Smooth muscle cell (in vitro differentiated cells): ENCODE results near the gene RXFP1. TPM values are rescaled to one million over a fixed set of nuclear protein-coding genes. Genes with fewer than 3 reads are reported as not detected.

Experiments used
- DNase-seq: peaks from one replicate; lab custom pipeline; 2025; ENCODE audit not compliant: unreplicated experiment; lab: John Stamatoyannopoulos, UW
- H2AFZ ChIP-seq: fragments of 200-600 bp; sonication (generic); 2 replicates; pipeline ENCODE4 v1.6.0; 2016; ENCODE audit warnings: antibody characterized with exemption, low read depth, mild to moderate bottlenecking
- H3F3A ChIP-seq: fragments of 200-600 bp; sonication (generic); 2 replicates; pipeline ENCODE4 v1.6.0; 2017; ENCODE audit warnings: antibody characterized with exemption, low read depth
- H3K27ac ChIP-seq: fragments of 200-600 bp; sonication (generic); 2 replicates; pipeline ENCODE4 v1.5.1; 2016; ENCODE audit warnings: low read depth, mild to moderate bottlenecking
- H3K27me3 ChIP-seq: fragments of 200-600 bp; sonication (generic); 2 replicates; pipeline ENCODE4 v1.6.1; 2016; ENCODE audit warnings: low read depth, mild to moderate bottlenecking
- H3K36me3 ChIP-seq: fragments of 200-600 bp; sonication (generic); 2 replicates; pipeline ENCODE4 v1.5.1; 2016; ENCODE audit warnings: low read depth
- H3K4me1 ChIP-seq: fragments of 200-600 bp; sonication (generic); 2 replicates; pipeline ENCODE4 v1.5.1; 2016; ENCODE audit warnings: low read depth
- H3K4me2 ChIP-seq: fragments of 200-600 bp; sonication (generic); 2 replicates; pipeline ENCODE4 v1.6.0; 2016; ENCODE audit warnings: mild to moderate bottlenecking
- H3K4me3 ChIP-seq: fragments of 200-600 bp; sonication (generic); 2 replicates; pipeline ENCODE4 v1.5.1; 2016; ENCODE audit warnings: mild to moderate bottlenecking
- H3K79me2 ChIP-seq: fragments of 200-600 bp; sonication (generic); 2 replicates; pipeline ENCODE4 v1.6.0; 2016; ENCODE audit warnings: low read depth, mild to moderate bottlenecking
- H3K9ac ChIP-seq: fragments of 200-600 bp; sonication (generic); 2 replicates; pipeline ENCODE4 v1.6.0; 2016; ENCODE audit warnings: low read depth
- H3K9me3 ChIP-seq: fragments of 200-600 bp; sonication (generic); replicated peaks from 2 replicates; pipeline ENCODE4 v1.5.1; 2016; ENCODE audit warnings: low read depth
- H4K20me1 ChIP-seq: fragments of 200-600 bp; sonication (generic); 2 replicates; pipeline ENCODE4 v1.6.0; 2016; ENCODE audit warnings: low read depth
- WGBS: methylation state at CpG from one replicate; pipeline ENCODE4 v1.1.7; 2016; ENCODE audit warnings: low lambda C conversion rate; 5-methylcytosine and 5-hydroxymethylcytosine counted together
- polyA plus RNA-seq: library from polyadenylated mRNA; unstranded; fragments of >200 nt; fragmentation: Nextera tagmentation; extraction: Ambion mirVana; gene quantifications from 2 replicates; pipeline ENCODE4 v1.2.1, GENCODE V29; 2016
- total RNA-seq: library from RNA; depleted of rRNA; stranded (reverse); fragments of >200 nt; gene quantifications from 2 replicates; pipeline ENCODE4 v1.2.3, GENCODE V29; 2014
- TF ChIP-seq, protein P1 (sequence below): fragments of 200-600 bp; sonication (generic); IDR thresholded peaks from 2 replicates; pipeline ENCODE4 v1.5.1; 2017; ENCODE audit warnings: borderline replicate concordance, mild to moderate bottlenecking, antibody characterized with exemption; ENCODE audit not compliant: insufficient read depth, poor library complexity, severe bottlenecking

Gene RXFP1
- total and polyA plus RNA-seq, 2 experiments from 2014 or later: not detected

DNA sequence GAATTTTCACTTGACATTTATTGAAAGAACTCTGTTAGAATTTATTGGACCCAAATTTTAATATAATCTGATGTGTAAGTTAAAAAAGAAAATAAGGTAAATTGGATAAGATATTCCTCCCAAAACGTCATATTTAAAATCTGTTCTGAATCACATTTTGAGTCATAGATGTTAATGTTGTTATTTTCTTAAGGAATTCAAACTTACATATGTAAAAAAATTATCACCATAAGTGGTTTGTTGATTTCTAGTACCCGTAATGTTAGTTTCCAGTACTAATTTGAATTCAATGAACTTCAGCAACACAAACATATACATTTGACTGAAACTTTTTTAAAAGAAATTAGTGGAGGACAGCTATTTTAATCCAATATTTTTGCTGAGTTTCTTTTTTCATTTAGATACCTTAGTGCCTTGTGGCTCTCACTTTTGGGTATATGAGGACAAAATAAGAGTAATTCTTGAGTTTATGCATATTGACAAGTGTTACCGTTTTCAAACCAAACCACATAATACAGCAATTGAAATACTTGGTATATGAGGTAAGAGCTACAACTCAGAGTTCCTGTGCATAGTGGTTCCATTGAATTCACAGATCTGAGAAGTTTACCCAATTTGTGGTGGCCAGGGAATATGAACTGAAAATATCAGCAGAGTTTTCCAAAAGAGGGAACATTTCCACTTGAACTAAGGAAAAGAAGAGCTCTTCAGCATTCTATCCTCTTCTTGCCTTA, 78.2 kb downstream of the RXFP1 start:
- no peaks in the 10 kb centered on the region for H3K27me3 ChIP-seq
- H4K20me1 ChIP-seq: no peaks in the 10 kb centered on the region
- no peak overlapping the region for H3K4me3 ChIP-seq
- TF ChIP-seq, protein P1, sequence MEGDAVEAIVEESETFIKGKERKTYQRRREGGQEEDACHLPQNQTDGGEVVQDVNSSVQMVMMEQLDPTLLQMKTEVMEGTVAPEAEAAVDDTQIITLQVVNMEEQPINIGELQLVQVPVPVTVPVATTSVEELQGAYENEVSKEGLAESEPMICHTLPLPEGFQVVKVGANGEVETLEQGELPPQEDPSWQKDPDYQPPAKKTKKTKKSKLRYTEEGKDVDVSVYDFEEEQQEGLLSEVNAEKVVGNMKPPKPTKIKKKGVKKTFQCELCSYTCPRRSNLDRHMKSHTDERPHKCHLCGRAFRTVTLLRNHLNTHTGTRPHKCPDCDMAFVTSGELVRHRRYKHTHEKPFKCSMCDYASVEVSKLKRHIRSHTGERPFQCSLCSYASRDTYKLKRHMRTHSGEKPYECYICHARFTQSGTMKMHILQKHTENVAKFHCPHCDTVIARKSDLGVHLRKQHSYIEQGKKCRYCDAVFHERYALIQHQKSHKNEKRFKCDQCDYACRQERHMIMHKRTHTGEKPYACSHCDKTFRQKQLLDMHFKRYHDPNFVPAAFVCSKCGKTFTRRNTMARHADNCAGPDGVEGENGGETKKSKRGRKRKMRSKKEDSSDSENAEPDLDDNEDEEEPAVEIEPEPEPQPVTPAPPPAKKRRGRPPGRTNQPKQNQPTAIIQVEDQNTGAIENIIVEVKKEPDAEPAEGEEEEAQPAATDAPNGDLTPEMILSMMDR: no peak
- H3K4me2 ChIP-seq: no peak overlapping the region
- DNase-seq: no peak
- no peak overlapping the region for H3K9ac ChIP-seq
- H2AFZ ChIP-seq: no peak overlapping the region
- H3K79me2 ChIP-seq: no peaks in the 10 kb centered on the region
- no peaks in the 10 kb centered on the region for H3K9me3 ChIP-seq
- no peaks in the 10 kb centered on the region for H3F3A ChIP-seq
- no peak overlapping the region for H3K27ac ChIP-seq
- 82% methylated on average over 3 of the region's 3 CpGs for WGBS
- H3K4me1 ChIP-seq: no peaks in the 10 kb centered on the region
- H3K36me3 ChIP-seq: no peaks in the 10 kb centered on the region

DNA sequence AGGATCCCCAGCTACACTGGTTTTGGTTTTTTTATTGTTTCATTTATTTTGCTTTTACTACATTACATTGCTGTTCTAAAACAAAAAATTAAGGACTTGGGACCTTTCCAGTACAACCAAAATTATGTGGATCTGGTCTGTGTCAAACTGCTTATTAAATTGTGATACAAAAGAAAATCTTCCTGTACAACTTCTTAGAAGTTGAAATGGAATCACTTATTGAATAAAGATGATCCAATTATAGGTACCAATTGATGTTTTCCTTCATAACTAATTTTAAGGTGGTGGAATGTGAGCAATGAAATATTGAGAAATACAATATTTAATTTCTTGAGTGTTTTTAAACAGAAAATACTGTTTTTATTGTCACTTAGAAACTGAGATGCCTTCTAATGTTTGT, 82.7 kb downstream of the RXFP1 start:
- H3K27ac ChIP-seq: no peak overlapping the region
- H3K36me3 ChIP-seq: no peaks in the 10 kb centered on the region
- H3K27me3 ChIP-seq: no peaks in the 10 kb centered on the region
- no peaks in the 10 kb centered on the region for H3K9me3 ChIP-seq
- H4K20me1 ChIP-seq: no peaks in the 10 kb centered on the region
- no peak overlapping the region for H2AFZ ChIP-seq
- H3K4me3 ChIP-seq: no peak overlapping the region
- no peaks in the 10 kb centered on the region for H3K4me1 ChIP-seq
- no peak for DNase-seq
- no peaks in the 10 kb centered on the region for H3K79me2 ChIP-seq
- TF ChIP-seq, protein P1: no peak
- H3F3A ChIP-seq: no peaks in the 10 kb centered on the region
- no peak overlapping the region for H3K4me2 ChIP-seq
- H3K9ac ChIP-seq: no peak overlapping the region

DNA sequence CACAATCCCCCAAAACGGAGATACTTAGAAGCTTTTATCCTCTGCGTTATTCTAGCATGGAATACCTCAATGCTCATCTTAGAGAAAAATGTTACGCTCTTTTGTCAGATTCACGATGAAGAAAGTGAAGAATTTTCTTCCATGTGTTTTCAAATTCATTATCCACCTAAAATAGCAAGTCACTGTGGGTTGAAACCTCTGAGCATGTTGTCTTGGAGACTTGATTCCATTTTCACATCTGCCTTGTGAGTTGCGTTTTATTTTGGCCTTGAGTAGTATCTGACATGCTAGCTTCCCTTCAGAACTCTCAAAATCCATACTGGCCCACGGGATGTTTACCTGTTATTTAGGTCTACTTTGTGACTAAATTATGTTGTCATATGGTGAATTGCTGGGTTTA, 83.7 kb downstream of the RXFP1 start:
- Histone ChIP-seq H3K4me2 (no peak overlapping the region), H3F3A (no peaks in the 10 kb centered on the region), H3K9me3 (no peaks in the 10 kb centered on the region), H3K36me3 (no peaks in the 10 kb centered on the region), H3K27ac (no peak overlapping the region), H2AFZ (no peak overlapping the region), H3K27me3 (no peaks in the 10 kb centered on the region), H3K4me3 (no peak overlapping the region), H3K79me2 (no peaks in the 10 kb centered on the region), H3K9ac (no peak overlapping the region), H3K4me1 (no peaks in the 10 kb centered on the region), H4K20me1 (no peaks in the 10 kb centered on the region)
- DNase-seq: no peak
- WGBS: 77% methylated on average over 6 of the region's 6 CpGs
- TF ChIP-seq, protein P1: no peak

DNA sequence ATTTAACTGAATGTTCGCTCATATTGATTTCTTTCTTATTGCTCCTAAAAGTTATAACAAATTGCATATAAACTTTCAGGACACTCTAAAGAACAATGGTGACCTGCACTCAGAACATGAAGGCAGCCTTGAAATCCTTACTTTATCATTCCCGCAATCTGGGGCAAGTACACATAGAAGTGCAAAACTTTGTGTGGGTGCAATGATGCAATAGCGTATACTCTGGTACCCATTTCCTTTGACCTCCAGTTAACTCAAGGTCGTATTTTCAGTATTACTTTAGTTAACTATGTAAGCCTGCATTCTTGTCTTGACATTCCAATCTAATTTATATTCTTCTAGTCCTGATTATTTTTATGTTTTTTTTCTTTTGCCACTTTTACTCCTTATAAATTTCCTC, 85.3 kb downstream of the RXFP1 start:
- Histone ChIP-seq H3K9ac (no peak overlapping the region), H2AFZ (no peak overlapping the region), H3K27me3 (no peaks in the 10 kb centered on the region), H3F3A (no peaks in the 10 kb centered on the region), H3K9me3 (no peaks in the 10 kb centered on the region), H3K79me2 (no peaks in the 10 kb centered on the region), H3K4me3 (no peak overlapping the region), H3K4me2 (no peak overlapping the region), H3K36me3 (no peaks in the 10 kb centered on the region), H3K27ac (no peak overlapping the region), H4K20me1 (no peaks in the 10 kb centered on the region), H3K4me1 (no peaks in the 10 kb centered on the region)
- DNase-seq: no peak
- TF ChIP-seq, protein P1: no peak
- WGBS: 89% methylated on average over 4 of the region's 4 CpGs
